ENCODE results near the gene ZBTB7C.

The ZBTB7C gene

GRCh38 chr18:48188609-48189008, 220.6 kb downstream of the ZBTB7C start:
- DNase-seq (ENCODE audit: low read depth): no peak

- DNase-seq (ENCODE audit: low read depth): no peak
Observed at GRCh38 chr18:48186861-48187260, 222.3 kb downstream of the ZBTB7C start.

- no peak for DNase-seq (ENCODE audit: low read depth)
Observed at GRCh38 chr18:48186131-48186766, 222.9 kb downstream of the ZBTB7C start.

GRCh38 chr18:48184118-48184517, 225.1 kb downstream of the ZBTB7C start:
- DNase-seq (ENCODE audit: low read depth): no peak

GRCh38 chr18:48183613-48184012, 225.6 kb downstream of the ZBTB7C start:
- DNase-seq (ENCODE audit: low read depth): no peak

- DNase-seq (ENCODE audit: low read depth): no peak
Observed at GRCh38 chr18:48182779-48183178, 226.4 kb downstream of the ZBTB7C start.

- DNase-seq (ENCODE audit: low read depth): no peak
Observed at GRCh38 chr18:48181857-48182256, 227.3 kb downstream of the ZBTB7C start.

GRCh38 chr18:48181087-48181823, 227.9 kb downstream of the ZBTB7C start:
- no peak for DNase-seq (ENCODE audit: low read depth)

- DNase-seq (ENCODE audit: low read depth): no peak
Observed at GRCh38 chr18:48179666-48180065, 229.5 kb downstream of the ZBTB7C start.

GRCh38 chr18:48179001-48179400, 230.2 kb downstream of the ZBTB7C start:
- DNase-seq (ENCODE audit: low read depth): no peak

- DNase-seq (ENCODE audit: low read depth): no peak
Observed at GRCh38 chr18:48176909-48177308, 232.3 kb downstream of the ZBTB7C start.

- DNase-seq (ENCODE audit: low read depth): no peak
Observed at GRCh38 chr18:48173557-48173956, 235.6 kb downstream of the ZBTB7C start.

GRCh38 chr18:48172226-48173006, 236.8 kb downstream of the ZBTB7C start:
- no peak for DNase-seq (ENCODE audit: low read depth)

GRCh38 chr18:48171490-48172188, 237.5 kb downstream of the ZBTB7C start:
- DNase-seq (ENCODE audit: low read depth): no peak

- DNase-seq (ENCODE audit: low read depth): no peak
Observed at GRCh38 chr18:48170651-48171050, 238.5 kb downstream of the ZBTB7C start.

- DNase-seq (ENCODE audit: low read depth): no peak
Observed at GRCh38 chr18:48168861-48169260, 240.3 kb downstream of the ZBTB7C start.

- no peak for DNase-seq (ENCODE audit: low read depth)
Observed at GRCh38 chr18:48167897-48168253, 241.3 kb downstream of the ZBTB7C start.

- DNase-seq (ENCODE audit: low read depth): no peak
Observed at GRCh38 chr18:48166336-48166875, 242.8 kb downstream of the ZBTB7C start.

- DNase-seq (ENCODE audit: low read depth): no peak
Observed at GRCh38 chr18:48165111-48165866, 243.9 kb downstream of the ZBTB7C start.

- DNase-seq (ENCODE audit: low read depth): no peak
Observed at GRCh38 chr18:48164701-48165100, 244.5 kb downstream of the ZBTB7C start.

- no peak for DNase-seq (ENCODE audit: low read depth)
Observed at GRCh38 chr18:48164116-48164515, 245.1 kb downstream of the ZBTB7C start.
